ENCODE data around the gene BCL2.
"Not testable (repeated sequence)": the region's sequence is repeated elsewhere in the genome, so short reads cannot be mapped to it uniquely, and the experiment has no call there.

BCL2 gene

GRCh38 chr18:63198868-63199742 lies 120.5 kb downstream of the BCL2 start:
- no peak for DNase-seq (ENCODE audit: low read depth)

- DNase-seq (ENCODE audit: low read depth): no peak
Observed at GRCh38 chr18:63198098-63198760, 121.3 kb downstream of the BCL2 start.

GRCh38 chr18:63197246-63197869 lies 122.2 kb downstream of the BCL2 start:
- DNase-seq (ENCODE audit: low read depth): no peak

- no peak for DNase-seq (ENCODE audit: low read depth)
Observed at GRCh38 chr18:63195326-63196159, 124.0 kb downstream of the BCL2 start.

GRCh38 chr18:63192885-63193349 lies 126.7 kb downstream of the BCL2 start:
- DNase-seq (ENCODE audit: low read depth): no peak

GRCh38 chr18:63192126-63192884 lies 127.3 kb downstream of the BCL2 start:
- DNase-seq (ENCODE audit: low read depth): no peak

- DNase-seq (ENCODE audit: low read depth): no peak
Observed at GRCh38 chr18:63191413-63191812, 128.2 kb downstream of the BCL2 start.

GRCh38 chr18:63190838-63191237 lies 128.7 kb downstream of the BCL2 start:
- not testable (repeated sequence) for DNase-seq (ENCODE audit: low read depth)

GRCh38 chr18:63189817-63190216 lies 129.8 kb downstream of the BCL2 start:
- no peak for DNase-seq (ENCODE audit: low read depth)

GRCh38 chr18:63189041-63189440 lies 130.5 kb downstream of the BCL2 start:
- DNase-seq (ENCODE audit: low read depth): no peak

GRCh38 chr18:63187791-63188460 lies 131.6 kb downstream of the BCL2 start:
- DNase-seq (ENCODE audit: low read depth): no peak

- DNase-seq (ENCODE audit: low read depth): no peak
Observed at GRCh38 chr18:63187223-63187574, 132.4 kb downstream of the BCL2 start.

- no peak for DNase-seq (ENCODE audit: low read depth)
Observed at GRCh38 chr18:63186520-63187222, 132.9 kb downstream of the BCL2 start.

GRCh38 chr18:63185984-63186383 lies 133.6 kb downstream of the BCL2 start:
- DNase-seq (ENCODE audit: low read depth): no peak

- DNase-seq (ENCODE audit: low read depth): no peak
Observed at GRCh38 chr18:63183952-63184770, 135.4 kb downstream of the BCL2 start.

- DNase-seq (ENCODE audit: low read depth): no peak
Observed at GRCh38 chr18:63183378-63183777, 136.2 kb downstream of the BCL2 start.

- no peak for DNase-seq (ENCODE audit: low read depth)
Observed at GRCh38 chr18:63182861-63183260, 136.7 kb downstream of the BCL2 start.

- no peak for DNase-seq (ENCODE audit: low read depth)
Observed at GRCh38 chr18:63182310-63182772, 137.2 kb downstream of the BCL2 start.

GRCh38 chr18:63181706-63182309 lies 137.8 kb downstream of the BCL2 start:
- DNase-seq (ENCODE audit: low read depth): no peak
